Effector CD4-positive, alpha-beta T cell (primary cell): Measurements from ENCODE around the gene INPP5A.
"Not testable (repeated sequence)": the region's sequence is repeated elsewhere in the genome, so short reads cannot be mapped to it uniquely, and the experiment has no call there.

ENCODE experiments used
- DNase-seq: peaks from one replicate; pipeline ENCODE4 v3.0.0-alpha.2; 2020

Gene INPP5A

GRCh38 chr10:132752378-132752777 lies 214.8 kb downstream of the INPP5A start:
- no peak for DNase-seq

GRCh38 chr10:132752961-132753360 lies 215.4 kb downstream of the INPP5A start:
- DNase-seq: no peak

- no peak for DNase-seq
Observed at GRCh38 chr10:132753596-132753995, 216.0 kb downstream of the INPP5A start.

DNA sequence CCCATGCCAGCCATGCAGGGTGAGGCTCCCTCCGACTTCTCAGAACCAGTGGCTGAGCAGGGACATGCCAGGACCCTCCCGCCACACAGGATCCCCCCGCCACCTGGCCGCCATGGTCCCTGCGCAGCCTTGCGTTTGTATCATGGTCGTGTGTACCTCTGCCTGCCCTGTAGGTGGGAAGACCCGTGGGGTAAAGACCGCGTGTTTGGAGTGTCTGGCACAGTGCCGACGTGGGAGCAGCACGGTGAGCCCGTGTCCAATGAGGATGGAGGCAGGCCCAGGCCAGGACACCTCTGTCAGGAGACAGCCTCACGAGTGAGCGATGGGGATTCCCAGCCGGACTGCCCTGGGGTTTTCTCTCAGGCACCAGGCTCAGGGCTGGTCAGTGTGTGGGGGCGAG lies 216.5 kb downstream of the INPP5A start:
- DNase-seq: no peak

GRCh38 chr10:132755166-132755711 lies 217.7 kb downstream of the INPP5A start:
- no peak for DNase-seq

DNA sequence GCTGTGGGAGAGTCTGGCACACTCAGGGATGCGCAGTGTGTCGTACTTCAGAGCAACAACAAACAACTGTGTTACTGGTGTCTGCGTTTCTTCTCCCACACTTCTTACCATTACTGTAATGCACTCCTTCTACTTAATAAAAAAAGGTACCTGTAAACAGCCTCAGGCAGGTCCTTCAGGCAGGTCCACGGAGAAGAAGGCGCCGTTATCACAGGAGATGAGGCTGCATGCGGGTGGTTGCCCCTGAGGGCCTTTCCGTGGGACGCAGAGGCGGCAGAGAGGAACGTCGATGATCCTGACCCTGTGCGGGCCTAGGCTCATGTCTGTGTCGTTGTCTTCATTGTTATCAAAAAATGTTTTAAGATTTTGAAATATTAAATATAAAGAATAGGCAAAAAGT lies 219.0 kb downstream of the INPP5A start:
- DNase-seq: no peak

GRCh38 chr10:132757171-132757570 lies 219.6 kb downstream of the INPP5A start:
- no peak for DNase-seq

- DNase-seq: no peak
Observed at GRCh38 chr10:132758865-132759264, 221.3 kb downstream of the INPP5A start.

DNA sequence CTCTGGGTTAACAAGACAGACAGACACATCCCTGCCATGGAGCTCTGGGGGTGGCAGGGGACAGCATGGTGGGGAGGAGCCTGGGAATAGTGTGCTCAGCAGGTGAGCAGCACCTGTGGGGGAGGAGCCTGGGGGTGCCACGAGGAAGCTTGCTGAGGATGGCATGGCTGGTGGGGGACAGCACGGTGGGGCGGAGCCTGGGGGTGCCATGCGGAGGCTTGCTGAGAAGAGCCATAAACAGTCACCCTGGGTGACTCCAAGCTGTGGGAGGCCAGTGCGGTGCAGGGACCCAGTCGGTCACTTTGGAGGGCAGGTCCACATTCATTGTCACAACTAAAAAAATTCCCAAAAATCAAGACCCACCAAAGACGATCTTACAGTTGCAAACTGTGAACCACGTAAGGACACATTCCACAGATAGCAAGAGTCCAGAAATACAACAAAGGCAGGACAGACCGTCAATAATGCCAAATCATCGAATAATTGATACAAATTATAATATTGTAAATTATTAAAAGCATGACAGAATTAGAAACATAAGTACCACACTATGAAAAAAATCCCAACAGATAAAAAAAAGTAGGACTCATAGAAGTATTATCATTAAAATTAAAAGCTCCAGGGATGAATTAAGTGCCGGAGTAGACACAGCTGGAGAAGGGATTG lies 223.9 kb downstream of the INPP5A start:
- no peak for DNase-seq

DNA sequence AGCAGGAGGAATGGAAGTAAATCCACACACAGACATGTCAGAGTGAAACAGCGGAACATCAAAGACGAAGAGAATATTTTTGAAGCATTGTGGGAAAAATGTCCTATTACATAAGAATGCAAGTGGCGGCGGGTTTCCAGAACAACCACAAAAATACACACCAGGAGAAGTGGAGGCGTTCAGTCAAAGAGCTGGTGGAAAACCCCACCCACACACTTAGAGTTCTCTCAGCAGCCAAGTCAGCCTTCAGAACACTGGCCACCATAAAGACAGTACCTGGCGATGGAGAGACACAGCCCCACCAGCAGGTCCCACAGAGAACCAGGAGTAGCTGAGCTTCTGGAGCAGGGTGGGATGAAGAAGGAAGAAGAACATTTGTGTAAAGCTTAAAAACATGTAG lies 224.7 kb downstream of the INPP5A start:
- no peak for DNase-seq

DNA sequence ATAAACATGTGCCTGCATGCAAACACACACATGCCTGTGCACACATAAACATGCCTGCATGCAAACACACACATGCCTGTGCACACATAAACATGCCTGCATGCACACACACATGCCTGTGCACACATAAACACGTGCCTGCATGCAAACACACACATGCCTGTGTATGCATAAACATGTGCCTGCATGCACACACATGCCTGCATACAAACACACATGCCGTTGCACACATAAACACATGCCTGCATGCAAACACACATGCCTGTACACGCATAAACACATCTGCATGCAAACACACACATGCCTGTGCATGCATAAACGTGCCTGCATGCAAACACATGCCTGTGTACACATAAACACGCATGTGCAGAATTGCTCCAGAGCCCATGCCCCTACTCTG lies 226.0 kb downstream of the INPP5A start:
- no peak for DNase-seq

DNA sequence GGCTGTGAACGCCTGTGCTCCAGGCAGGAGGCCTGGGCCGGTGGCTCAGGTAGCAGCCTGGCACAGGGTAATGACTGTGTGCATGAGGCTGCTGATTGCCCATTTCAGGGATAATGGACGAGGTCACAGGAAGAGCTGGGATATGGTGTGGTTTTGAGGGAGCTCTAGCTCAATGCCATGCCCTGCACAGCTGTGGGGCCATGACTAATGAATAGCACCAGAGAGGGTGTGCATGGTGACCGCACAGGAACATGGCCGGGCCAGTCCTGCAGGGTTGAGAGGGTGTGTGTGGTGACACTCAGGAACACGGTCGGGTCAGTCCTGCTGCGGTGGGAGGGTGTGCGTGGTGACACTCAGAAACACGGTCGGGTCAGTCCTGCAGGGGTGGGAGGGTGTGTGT lies 226.5 kb downstream of the INPP5A start:
- DNase-seq: no peak

GRCh38 chr10:132765435-132765834 lies 227.8 kb downstream of the INPP5A start:
- no peak for DNase-seq

DNA sequence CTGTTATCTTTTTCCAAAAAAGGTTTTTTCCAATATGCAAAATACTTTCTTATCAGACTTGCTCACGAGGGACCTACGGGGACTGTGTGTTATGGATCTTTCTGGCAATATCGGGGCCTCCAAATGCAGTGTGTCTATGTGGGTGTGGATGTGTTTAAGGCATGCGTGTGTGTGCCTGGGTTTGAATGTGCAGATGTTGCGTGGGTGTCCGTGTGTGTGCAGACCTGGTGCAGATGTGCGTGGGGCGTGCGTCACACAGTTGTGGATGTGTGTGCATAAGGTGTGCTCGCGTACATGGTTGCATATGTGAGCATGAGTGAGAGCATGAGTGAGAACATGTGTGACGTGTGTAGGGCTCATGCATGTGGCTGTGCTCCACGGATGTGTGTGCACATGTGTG lies 228.7 kb downstream of the INPP5A start:
- DNase-seq: no peak

DNA sequence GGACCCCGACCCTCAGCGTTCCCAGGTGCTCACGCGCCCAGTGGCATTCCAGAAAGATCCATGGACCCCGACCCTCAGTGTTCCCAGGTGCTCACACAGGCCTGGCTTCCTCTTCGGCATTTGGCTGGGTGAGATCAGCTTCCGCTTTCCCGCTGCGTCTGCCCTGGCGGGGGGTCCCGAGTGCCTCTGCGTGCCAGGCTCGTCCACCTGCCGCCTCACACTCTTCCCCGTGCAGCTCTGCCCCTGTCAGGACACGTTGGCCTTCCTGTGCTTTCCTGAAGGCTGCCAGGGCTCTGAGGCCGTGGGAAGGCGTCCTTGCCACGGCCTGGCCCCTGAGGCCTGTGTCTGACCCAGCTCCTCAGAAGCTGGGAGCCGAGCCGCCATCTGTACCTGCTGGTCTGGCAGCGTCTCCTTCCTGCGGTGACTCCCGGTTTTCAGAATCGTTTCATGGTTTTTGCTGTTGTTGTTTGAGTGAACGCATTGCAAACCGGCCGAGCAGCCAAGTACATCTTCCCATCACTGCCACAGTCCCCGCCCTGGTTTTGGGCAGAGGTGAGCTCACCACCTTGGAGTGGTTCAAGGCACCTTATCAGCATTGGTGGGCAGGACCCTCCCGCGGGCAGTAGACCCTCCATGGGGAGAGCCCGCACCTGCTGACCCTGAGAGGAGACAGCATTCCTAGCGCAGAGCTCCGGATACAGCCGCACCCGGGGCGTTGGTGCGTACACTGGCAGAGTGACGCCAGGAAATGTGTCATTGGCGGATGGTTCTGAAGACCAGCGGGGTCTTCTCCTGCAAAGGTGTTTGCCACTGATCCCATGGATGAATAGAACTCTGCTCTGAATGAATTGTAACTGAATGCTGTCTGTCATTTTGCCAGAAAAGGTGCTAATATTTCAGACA lies 231.0 kb downstream of the INPP5A start:
- DNase-seq: no peak

DNA sequence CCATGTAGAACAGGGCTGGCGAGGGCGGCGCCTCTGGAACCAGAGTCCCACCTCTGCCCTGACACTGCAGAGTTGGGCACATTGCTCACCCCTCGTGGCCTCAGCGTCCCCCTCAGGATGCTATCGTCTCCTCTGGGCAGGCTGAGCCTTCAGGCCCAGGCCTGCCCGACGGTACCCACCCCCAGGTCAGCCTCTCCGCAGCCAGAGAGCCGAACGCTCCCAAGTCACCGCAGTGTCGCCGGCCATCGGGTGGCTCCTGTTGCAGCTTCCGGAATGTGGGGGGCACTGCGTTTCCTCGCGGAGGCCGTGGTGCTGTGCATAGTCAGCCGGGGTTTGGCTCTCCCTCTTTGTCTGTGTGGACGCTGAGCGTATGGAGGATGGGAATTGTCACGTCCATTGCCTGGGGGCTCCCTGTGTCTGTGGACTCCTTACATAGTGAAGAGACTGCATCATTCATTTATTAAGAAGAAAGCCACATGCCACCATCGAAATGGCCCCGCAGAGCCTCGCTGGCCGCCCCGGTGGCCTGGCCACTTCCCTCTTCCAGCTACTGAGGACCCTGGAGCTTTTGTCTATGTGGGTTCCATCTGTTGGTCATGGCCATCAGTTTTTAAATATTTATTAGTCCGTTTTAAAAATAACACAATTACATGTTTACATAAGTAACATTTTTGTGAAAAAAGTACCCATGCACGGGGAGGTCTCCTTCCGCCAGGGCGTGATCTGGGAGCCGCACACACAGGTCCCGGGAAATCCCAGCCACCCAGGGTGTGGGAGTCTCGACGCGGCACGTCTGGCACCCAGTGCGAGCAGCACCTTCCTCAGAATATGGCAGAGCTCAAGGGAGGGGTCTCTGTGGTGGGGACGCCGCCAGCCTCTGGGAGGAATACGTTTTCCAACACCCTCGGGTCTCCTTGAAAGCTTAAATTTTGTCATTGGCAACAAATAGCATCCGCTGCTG lies 232.8 kb downstream of the INPP5A start:
- DNase-seq: no peak

DNA sequence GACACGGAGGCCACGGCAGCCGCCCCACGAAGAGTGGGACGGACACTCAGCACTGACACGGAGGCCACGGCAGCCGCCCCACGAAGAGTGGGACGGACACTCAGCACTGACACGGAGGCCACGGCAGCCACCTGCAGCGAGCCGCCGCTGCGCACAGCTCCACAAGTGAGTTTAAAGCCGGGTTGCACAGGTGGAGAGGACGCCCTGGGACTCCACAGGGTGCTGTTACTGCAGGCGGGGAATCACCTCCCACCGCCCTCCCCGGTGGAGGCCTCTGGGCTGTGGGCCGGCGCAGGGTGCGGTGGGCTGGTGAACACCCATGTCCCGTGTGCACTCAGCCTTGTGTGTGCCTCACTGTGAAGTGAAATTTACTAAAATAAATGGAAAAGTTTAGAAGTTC lies 235.2 kb downstream of the INPP5A start:
- DNase-seq: not testable (repeated sequence)

- DNase-seq: no peak
Observed at GRCh38 chr10:132774181-132774901, 236.8 kb downstream of the INPP5A start.

DNA sequence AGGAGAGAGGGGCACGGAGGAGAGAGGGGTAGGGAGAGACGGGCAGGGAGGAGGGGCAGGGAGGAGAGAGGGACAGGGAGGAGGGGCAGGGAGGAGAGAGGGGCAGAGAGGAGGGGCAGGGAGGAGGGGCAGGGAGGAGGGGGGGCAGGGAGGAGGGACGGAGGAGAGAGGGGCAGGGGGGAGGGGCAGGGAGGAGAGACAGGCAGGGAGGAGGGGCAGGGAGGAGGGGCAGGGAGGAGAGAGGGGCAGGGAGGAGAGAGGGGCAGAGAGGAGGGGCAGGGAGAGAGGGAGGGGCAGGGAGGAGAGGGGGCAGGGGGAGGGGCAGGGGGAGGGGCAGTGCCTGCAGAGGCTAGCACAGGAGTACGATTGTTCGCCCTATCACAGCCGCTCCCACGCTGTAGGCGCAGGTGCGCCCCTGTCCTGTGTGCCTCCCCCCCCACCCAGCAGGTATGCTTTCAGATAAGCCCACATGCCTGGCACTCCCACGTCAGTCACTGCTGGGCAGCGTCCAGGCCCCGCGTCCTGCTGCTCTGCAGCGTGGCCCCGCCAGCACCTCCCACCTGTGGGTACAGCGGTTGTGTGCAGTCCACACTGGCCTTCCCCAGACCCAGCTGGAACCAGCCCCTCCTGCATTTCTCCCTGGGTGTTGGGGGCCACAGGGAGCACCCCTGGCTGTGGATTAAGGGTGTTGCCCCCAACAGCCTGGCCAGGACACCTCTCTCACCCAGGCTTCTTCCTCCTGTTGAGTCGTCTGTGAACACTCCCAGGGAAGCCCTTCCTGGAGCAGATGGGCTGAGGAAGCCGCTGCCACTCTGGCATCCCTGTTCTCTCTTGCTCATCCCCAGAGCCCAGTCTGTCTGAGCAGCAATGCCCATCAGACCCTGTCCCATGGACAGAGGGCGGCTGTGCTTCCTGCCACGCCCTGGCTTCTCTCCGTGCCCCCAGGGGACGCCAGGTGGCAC lies 237.6 kb downstream of the INPP5A start:
- no peak for DNase-seq

GRCh38 chr10:132776186-132776585 lies 238.6 kb downstream of the INPP5A start:
- no peak for DNase-seq

GRCh38 chr10:132776821-132777220 lies 239.2 kb downstream of the INPP5A start:
- DNase-seq: no peak
